GM12874 (cell line): Measurements from ENCODE around the gene SATB1.
A peak's percentile ranks its signal among the peaks of the same experiment; 100 is the strongest.

Experiments used
- CTCF ChIP-seq: IDR thresholded peaks from 2 replicates; pipeline ENCODE4 v1.5.1; 2011; ENCODE audit warnings: low read depth, mild to moderate bottlenecking, control low read depth, low read length, moderate library complexity; ENCODE audit not compliant: insufficient read depth

The SATB1 gene

GRCh38 chr3:18394384-18394995 is 30.6 kb downstream of the SATB1 start:
- TF ChIP-seq CTCF = no peak

GRCh38 chr3:18393906-18394305 is 31.2 kb downstream of the SATB1 start:
- TF ChIP-seq CTCF = no peak

GRCh38 chr3:18390024-18390660 is 35.0 kb downstream of the SATB1 start:
- no peak for TF ChIP-seq CTCF

- TF ChIP-seq CTCF = peak; percentile 41; the same call in 1 of the 2 replicates
Observed at GRCh38 chr3:18389108-18389733, 35.9 kb downstream of the SATB1 start.

GRCh38 chr3:18386274-18386890 is 38.8 kb downstream of the SATB1 start:
- no peak for TF ChIP-seq CTCF

GRCh38 chr3:18385706-18386105 is 39.4 kb downstream of the SATB1 start:
- TF ChIP-seq CTCF = no peak

GRCh38 chr3:18382760-18383369 is 42.3 kb downstream of the SATB1 start:
- TF ChIP-seq CTCF = no peak
